Glomerular visceral epithelial cell (primary cell): ENCODE measurements around the gene FITM2.
"Not testable (repeated sequence)": the region's sequence is repeated elsewhere in the genome, so short reads cannot be mapped to it uniquely, and the experiment has no call there.

Source experiments
- DNase-seq: peaks from one replicate; pipeline ENCODE4 v3.0.0-alpha.2; 2016; ENCODE audit errors: extremely low spot score

The FITM2 gene

GRCh38 chr20:44334306-44334705, 23.3 kb upstream of the FITM2 start:
- no peak for DNase-seq

- DNase-seq, result no peak
Observed at GRCh38 chr20:44331201-44331600, 20.2 kb upstream of the FITM2 start.

- DNase-seq, result no peak
Observed at GRCh38 chr20:44328428-44328827, 17.4 kb upstream of the FITM2 start.

GRCh38 chr20:44327748-44328147, 16.7 kb upstream of the FITM2 start:
- DNase-seq, result not testable (repeated sequence)

- no peak for DNase-seq
Observed at GRCh38 chr20:44326391-44327159, 15.6 kb upstream of the FITM2 start.

- DNase-seq, result no peak
Observed at GRCh38 chr20:44324343-44324742, 13.3 kb upstream of the FITM2 start.

- no peak for DNase-seq
Observed at GRCh38 chr20:44319839-44320422, 8.9 kb upstream of the FITM2 start.

- DNase-seq, result no peak
Observed at GRCh38 chr20:44314870-44315269, 3.9 kb upstream of the FITM2 start.

- peak; percentile 20 for DNase-seq
Observed at GRCh38 chr20:44309763-44310663, 989 bp downstream of the FITM2 start.

- DNase-seq, result no peak
Observed at GRCh38 chr20:44306927-44307326, 4.1 kb downstream of the FITM2 start.

GRCh38 chr20:44304383-44304782, 6.6 kb downstream of the FITM2 start:
- no peak for DNase-seq

- no peak for DNase-seq
Observed at GRCh38 chr20:44302736-44303135, 8.3 kb downstream of the FITM2 start.

- no peak for DNase-seq
Observed at GRCh38 chr20:44302026-44302669, 8.9 kb downstream of the FITM2 start.

GRCh38 chr20:44301285-44301684, 9.7 kb downstream of the FITM2 start:
- no peak for DNase-seq

- not testable (repeated sequence) for DNase-seq
Observed at GRCh38 chr20:44299011-44299535, 11.9 kb downstream of the FITM2 start.

- no peak for DNase-seq
Observed at GRCh38 chr20:44297721-44298120, 13.3 kb downstream of the FITM2 start.

- no peak for DNase-seq
Observed at GRCh38 chr20:44296011-44296410, 15.0 kb downstream of the FITM2 start.

GRCh38 chr20:44291754-44292153, 19.2 kb downstream of the FITM2 start:
- DNase-seq, result no peak

- no peak for DNase-seq
Observed at GRCh38 chr20:44288252-44288651, 22.8 kb downstream of the FITM2 start.

GRCh38 chr20:44287272-44288097, 23.5 kb downstream of the FITM2 start:
- peak; percentile 12 for DNase-seq

GRCh38 chr20:44284032-44284431, 27.0 kb downstream of the FITM2 start:
- DNase-seq, result no peak
